Posterior vena cava (tissue), 2 donors: ENCODE data around the gene ACOX1. TPM values are rescaled to one million over a fixed set of nuclear protein-coding genes. Genes with fewer than 3 reads are reported as not detected.
A peak's percentile ranks its signal among the peaks of the same experiment; 100 is the strongest.

Experiments used
- DNase-seq: peaks from one replicate; pipeline ENCODE4 v3.0.0-alpha.2; 2020; ENCODE audit warnings: low spot score
- intact Hi-C, 2 donors: fragments of 100-400 bp; cut with DNase I; formaldehyde crosslinking; loops; one replicate each; pipeline versions ENCODE4 v1.14.1 to v1.14.2; 2022 to 2023
- total RNA-seq, 2 donors: library from RNA; stranded (reverse); fragmentation: NEBNext Ultra II Directional; extraction: Animal tissue kit (Norgen Biotek cat#: 25700); gene quantifications; one replicate each; pipeline ENCODE4 v1.2.1, GENCODE V29; 2021
- donor health status: DM: yes; HTN: yes; CAD: no.
- donor health status: DM: yes; HTN: yes; CAD: no.

ACOX1 gene
- total RNA-seq, 2 donors from 2014 or later: 45.2 to 46.2 TPM

DNA sequence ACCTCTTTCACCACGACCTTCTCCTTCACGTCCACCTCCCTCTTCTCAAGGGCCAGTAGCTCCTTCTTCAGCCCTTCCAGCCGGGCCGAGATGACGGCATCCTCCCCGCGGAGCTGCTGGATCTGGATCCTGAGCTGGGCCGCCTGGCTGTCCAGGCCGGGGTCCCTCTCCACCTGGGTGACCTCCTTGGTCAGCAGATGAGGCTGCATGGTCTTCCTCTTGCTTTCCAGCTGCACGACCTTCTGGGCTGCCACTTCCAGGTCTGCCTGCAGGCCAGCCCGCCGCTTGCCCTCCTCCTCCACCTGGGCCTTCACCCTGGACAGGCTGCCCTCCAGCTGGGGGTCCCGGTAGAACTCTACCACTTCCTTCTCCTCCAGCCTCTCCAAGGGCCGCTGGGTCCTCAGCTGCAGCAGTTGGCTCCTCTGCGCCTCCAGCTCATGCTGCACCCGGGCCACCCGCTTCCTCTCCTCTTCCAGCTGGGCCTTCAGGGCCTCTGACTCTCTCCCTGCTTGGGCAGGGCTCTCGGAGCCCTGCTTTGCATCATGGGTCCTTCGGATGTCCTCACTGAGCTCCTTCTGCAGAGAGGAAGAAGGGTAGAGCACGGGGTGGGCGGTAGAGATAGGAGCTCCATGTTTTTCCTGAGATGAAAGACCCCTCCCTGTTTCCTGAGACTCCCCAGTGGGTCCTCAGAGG lies 31.1 kb upstream of the ACOX1 start:
- intact Hi-C loops: loop anchor here (5.0 to 10.0 kb wide), 3 partner anchors 103 to 275 kb away; no protein-coding TSS in a partner anchor
- DNase-seq: no peak

GRCh38 chr17:76009447-76009846 lies 30.5 kb upstream of the ACOX1 start:
- no peak for DNase-seq
- intact Hi-C loops: loop anchor here (5.0 kb wide), 1 partner anchor 102 kb away; no protein-coding TSS in a partner anchor

DNA sequence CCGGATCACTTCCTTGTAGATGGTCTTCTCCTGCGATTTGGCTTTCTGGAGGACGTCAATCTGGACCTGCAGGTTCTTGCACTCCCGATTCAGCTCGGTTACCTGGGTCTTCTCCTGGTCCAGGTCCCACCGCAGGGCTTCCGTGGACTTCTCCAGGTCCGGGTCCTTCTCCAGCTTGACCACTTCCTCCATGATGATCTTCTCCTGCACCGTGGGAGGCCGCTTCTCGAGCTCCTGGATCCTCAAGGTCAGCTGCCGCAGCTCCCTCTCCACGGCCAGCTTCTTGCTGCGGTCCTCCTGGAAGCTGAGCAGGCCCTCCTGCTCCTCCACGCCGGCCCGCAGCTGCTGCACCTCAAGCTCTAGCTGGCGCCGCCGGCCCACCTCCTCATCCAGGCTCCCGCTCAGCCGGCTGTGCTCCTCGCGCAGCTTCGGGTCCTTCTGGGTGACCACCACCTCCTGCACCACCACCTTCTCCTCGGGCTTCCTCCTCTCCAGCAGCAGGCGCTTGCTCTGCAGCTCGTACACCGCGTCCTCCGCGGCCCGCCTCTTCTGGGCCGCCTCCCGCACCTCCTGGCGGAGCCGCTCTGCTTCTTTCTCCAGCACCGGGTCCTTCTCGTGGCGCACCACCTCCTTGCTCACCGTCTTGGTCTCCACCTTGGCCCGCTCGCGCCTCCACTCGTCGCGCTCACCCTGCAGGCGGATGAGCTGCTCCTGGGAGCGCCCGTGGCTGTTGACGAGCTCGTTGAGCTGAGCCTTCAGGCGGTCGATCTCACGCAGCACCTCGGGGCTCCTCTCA lies 29.9 kb upstream of the ACOX1 start:
- intact Hi-C loops: loop anchor here (5.0 kb wide), 1 partner anchor 102 kb away; no protein-coding TSS in a partner anchor
- no peak for DNase-seq

GRCh38 chr17:76008208-76008607 lies 29.2 kb upstream of the ACOX1 start:
- intact Hi-C loops: loop anchor here (5.0 kb wide), 1 partner anchor 101 kb away; no protein-coding TSS in a partner anchor
- no peak for DNase-seq

GRCh38 chr17:76007850-76008165 lies 28.8 kb upstream of the ACOX1 start:
- no peak for DNase-seq
- intact Hi-C loops: loop anchor here (5.0 kb wide), 1 partner anchor 101 kb away; no protein-coding TSS in a partner anchor

- DNase-seq: no peak
- intact Hi-C loops: loop anchor here (5.0 kb wide), 1 partner anchor 100 kb away; no protein-coding TSS in a partner anchor
These were observed 28.3 kb upstream of the ACOX1 start for GRCh38 chr17:76007131-76007849.

DNA sequence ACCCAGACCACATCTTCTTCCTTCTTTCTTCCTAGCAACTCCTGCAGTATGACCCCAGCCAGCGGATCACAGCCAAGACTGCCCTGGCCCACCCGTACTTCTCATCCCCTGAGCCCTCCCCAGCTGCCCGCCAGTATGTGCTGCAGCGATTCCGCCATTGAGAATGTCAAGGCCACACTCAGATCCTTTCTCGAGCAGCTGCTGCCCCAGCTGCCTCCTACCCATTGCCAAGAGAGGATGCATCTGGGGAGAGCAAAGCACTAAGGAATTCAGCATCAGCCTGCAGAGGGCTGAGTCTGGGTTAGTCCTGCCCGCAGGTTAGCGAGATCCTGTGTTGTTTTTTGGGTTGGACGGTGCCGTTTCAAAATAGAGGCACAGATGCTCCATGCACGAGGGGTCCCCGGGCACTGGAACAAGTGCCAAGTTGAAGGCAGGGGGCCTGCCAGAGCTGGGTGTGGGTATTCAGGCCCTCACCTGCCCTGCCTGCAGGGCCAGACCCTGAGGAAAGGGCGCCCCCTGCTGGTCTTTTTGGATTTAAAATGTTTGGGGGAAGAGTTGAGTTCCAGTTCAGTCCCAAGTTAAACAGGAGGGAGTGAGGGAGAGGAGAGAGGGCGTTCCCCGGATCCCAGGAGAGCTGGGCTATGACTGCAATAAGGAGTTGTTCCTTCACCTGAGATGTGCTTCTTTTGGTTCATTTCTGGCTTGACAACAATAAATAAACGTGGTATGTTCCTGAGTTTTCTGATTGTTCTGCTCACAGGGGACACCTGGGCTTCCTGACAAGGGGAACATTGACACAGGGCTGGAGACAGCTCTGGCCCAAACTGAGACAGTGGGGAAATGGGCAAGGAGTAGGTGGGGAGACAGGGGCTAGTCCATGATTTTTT lies 26.5 kb upstream of the ACOX1 start:
- DNase-seq: no peak
- intact Hi-C loops: loop anchor here (5.0 kb wide), 1 partner anchor 98 kb away; no protein-coding TSS in a partner anchor

GRCh38 chr17:76004750-76005262 lies 25.8 kb upstream of the ACOX1 start:
- intact Hi-C loops: loop anchor here (5.0 kb wide), 1 partner anchor 98 kb away; no protein-coding TSS in a partner anchor
- no peak for DNase-seq

DNA sequence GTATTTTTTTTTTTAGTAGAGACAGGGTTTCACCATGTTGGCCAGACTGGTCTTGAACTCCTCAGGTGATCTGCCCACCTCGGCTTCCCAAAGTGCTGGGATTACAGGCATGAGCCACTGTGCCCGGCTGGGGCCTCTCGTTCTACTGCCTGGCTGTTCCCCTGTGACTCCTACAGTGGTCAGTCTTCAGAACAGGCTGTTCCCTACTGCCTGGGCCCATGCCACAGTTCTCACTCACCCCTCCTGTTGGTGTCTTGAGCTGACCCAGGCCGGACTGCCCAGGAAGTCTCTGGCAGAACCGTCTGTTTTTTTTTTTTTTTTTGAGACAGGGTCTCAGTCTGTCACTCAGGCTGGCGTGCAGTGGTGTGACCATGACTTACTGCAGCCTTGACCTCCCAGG lies 24.9 kb upstream of the ACOX1 start:
- intact Hi-C loops: no loop called here
- no peak for DNase-seq

DNA sequence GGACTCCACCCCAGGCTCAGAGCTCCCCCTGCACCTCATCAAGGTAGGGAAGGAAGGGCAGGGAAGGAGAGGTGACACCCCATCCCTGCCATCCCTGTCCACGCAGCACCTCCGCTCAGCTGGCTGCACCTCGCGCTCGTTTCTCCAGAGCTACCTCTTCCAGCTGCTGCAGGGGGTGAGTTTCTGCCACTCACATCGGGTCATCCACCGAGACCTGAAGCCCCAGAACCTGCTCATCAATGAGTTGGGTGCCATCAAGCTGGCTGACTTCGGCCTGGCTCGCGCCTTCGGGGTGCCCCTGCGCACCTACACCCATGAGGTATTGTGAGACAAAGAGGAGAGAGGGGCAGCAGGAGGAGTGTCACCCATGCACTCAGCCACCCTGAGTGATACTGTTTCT lies 23.1 kb upstream of the ACOX1 start:
- no peak for DNase-seq
- intact Hi-C loops: no loop called here

- intact Hi-C loops: no loop called here
- no peak for DNase-seq
These were observed 22.0 kb upstream of the ACOX1 start, which contains the start of gene CDK3 for GRCh38 chr17:76000755-76001521. TSS of gene CDK3 (plus strand) at chr17:76000855. CDS start at chr17:76001426, 571 bp downstream.

- DNase-seq: no peak
- intact Hi-C loops: no loop called here
These were observed 21.2 kb upstream of the ACOX1 start for GRCh38 chr17:76000016-76000754.

DNA sequence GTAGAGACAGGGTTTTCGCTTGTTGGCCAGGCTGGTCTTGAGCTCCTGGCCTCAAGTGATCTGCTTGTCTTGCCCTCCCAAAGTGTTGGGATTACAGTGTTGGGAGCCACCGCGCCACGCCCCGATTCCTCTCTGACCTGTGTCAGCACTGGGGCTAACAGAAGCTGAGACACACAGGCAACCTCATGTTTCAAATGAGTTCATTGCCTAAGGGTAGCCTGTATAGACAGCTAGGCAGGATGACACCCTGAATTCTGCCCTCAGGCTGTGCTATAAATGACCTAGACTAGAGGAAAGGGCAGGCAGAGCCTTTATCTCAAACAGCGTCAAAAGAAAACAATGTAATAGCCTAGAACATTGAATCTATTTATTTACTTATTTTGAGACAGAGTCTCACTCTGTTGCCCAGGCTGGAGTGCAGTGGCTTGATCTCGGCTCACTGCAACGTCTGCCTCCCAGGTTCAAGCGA lies 19.4 kb upstream of the ACOX1 start:
- intact Hi-C loops: no loop called here
- no peak for DNase-seq

- intact Hi-C loops: no loop called here
- peak; percentile 76 for DNase-seq
These were observed 18.0 kb upstream of the ACOX1 start for GRCh38 chr17:75996665-75997590.

DNA sequence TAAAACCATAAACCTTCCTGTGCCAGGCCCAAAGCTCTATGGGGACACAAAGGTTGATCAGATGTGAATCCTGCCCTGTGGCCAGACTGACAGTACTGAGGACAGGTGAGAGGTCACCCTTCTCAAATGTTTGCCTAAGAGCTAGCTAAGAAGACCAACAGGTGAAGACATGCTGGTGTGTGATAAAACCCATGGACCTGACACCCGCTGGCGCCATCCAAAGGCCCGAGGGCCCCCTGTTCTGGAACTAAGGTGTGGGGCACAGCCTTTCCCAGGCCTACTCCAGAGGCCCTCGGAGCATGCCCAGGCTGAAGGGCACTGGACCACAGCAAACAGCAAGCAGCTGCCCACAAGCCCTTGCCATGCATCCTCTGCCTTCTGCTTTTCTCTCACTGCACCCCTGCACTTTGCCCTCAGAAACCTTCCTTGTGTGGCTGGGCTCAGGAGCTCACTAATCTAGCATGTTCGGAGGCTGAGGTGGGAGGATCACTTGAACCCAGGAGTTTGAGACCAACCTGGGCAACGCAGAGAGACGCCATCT lies 16.5 kb upstream of the ACOX1 start:
- peak; percentile 43 for DNase-seq
- intact Hi-C loops: no loop called here
